Measurements from ENCODE around the gene DOCK1.

DOCK1 gene

DNA sequence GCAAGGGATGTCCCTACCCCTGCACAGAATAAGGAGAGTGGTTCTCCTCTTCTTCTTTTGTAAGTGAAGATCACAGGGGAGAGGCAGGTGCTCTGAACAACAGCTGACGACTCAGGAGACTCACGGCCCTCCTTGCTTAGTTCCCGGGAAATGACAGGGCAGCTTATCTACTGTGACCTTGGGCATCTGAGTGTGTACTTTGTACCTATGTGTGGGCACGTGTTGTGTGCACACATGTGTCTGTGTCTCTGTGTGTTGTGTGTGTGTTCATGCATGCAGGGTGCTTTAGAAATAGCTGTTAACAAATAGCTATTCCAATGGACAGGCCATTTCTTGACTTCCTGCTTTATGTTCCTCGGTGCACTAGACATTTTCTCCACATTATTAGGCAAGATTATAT, 563.4 kb downstream of the DOCK1 start:
- TF ChIP-seq, protein P1, sequence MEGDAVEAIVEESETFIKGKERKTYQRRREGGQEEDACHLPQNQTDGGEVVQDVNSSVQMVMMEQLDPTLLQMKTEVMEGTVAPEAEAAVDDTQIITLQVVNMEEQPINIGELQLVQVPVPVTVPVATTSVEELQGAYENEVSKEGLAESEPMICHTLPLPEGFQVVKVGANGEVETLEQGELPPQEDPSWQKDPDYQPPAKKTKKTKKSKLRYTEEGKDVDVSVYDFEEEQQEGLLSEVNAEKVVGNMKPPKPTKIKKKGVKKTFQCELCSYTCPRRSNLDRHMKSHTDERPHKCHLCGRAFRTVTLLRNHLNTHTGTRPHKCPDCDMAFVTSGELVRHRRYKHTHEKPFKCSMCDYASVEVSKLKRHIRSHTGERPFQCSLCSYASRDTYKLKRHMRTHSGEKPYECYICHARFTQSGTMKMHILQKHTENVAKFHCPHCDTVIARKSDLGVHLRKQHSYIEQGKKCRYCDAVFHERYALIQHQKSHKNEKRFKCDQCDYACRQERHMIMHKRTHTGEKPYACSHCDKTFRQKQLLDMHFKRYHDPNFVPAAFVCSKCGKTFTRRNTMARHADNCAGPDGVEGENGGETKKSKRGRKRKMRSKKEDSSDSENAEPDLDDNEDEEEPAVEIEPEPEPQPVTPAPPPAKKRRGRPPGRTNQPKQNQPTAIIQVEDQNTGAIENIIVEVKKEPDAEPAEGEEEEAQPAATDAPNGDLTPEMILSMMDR (IDR thresholded peaks at IDR 0.05; ENCODE audit: extremely low read depth, missing control alignments) = no peak
- DNase-seq (ENCODE audit: low spot score) = no peak

DNA sequence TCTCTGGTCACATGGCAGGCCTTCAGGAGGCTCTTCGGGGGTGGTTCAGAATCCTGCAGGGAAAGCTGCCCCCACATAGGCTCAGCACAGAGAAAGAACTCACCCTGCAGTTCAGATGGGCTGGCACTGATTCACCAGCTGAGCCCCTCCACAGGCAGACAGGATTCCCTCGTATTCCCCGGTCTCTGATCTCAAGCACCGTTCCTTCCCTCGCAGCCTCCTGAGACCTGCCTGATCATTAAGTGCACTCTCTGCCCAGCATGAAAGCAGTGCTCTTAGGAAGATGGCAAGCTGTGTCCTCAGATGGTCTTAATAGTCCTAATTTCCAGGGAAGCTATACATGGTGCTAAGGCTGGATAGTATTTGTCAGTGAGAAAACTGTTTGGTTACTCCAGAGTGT, 565.7 kb downstream of the DOCK1 start:
- no peak for DNase-seq (ENCODE audit: low spot score)

DNA sequence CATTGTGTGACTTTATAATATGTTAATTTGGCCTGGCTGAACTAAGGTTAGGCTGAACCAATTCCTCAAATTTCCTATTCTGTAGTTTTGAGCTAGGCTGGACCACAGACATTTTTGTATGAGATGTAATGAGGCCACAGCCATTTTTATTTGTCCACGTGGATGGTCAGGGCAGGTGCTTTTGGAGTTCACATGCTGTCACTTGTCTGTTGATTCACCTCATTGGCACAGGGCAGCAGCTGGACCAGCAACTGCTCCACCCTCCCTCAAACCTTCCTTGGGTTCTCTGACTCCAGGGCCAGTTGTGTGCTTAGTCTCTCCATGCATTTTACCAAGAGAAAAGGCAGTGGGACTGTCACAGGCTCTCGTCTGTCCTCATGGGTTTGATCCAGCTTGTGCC, 567.7 kb downstream of the DOCK1 start:
- TF ChIP-seq, protein P1 (IDR thresholded peaks at IDR 0.05; ENCODE audit: extremely low read depth, missing control alignments) = no peak
- DNase-seq (ENCODE audit: low spot score) = no peak

More for the DNA sequence above, 565.7 kb downstream of the DOCK1 start:
- TF ChIP-seq, protein P1 (IDR thresholded peaks at IDR 0.05; ENCODE audit: extremely low read depth, missing control alignments) = no peak

DNA sequence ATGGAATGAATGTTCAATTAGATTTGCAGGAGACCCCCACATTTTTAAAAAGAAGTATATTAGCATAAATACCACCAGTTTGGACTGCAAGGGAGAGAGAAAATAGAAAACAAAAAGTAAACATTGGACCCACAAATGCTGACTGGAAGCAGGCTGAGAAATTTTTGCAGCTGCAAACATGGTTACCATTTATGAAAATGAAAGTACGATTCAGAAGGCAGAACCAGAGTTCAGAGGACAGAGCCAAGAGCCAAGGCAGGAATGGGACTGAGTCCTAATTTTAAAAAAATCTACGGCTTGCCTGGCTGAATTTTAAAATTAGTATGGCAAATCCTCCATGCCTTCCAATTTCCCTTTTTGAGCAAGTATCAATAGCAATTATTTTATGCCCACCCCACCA, 569.3 kb downstream of the DOCK1 start:
- DNase-seq (ENCODE audit: low spot score) = no peak
- TF ChIP-seq, protein P1 (IDR thresholded peaks at IDR 0.05; ENCODE audit: extremely low read depth, missing control alignments) = no peak

DNA sequence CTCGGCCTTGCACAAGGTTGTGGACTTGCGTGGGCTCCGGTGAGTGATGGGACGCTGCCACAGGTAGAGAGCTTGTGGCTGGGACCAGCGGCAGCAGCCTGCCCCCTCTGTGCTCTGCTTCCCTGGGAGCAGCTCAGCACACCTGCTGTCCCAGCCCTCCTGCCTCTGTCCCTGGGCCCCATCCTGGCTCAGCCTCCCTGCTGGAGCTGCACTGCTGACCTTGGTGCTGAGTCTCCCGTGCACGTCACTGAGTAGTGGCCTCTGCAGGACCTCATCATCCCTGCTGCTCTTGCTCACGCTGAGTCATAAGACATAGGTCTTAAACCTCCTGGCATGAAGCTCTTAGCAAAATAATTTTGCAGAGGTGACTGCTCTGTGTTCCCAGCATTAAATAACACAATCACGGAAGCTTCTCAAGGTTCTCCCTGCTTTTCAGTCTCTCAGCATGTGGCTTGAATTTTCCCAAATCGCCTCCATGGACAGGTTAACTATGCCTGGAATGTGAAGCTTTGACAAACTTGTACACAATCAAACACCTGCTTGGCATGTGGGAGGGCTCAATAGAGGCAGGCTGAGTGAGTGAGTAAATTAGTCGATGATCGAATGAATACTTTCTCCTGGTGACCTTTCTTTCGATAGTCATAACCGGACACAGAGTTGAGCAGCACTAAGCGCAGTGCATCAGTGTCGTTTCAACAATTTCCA, 580.1 kb downstream of the DOCK1 start:
- DNase-seq (ENCODE audit: low spot score) = no peak
- TF ChIP-seq, protein P1 (IDR thresholded peaks at IDR 0.05; ENCODE audit: extremely low read depth, missing control alignments) = no peak

DNA sequence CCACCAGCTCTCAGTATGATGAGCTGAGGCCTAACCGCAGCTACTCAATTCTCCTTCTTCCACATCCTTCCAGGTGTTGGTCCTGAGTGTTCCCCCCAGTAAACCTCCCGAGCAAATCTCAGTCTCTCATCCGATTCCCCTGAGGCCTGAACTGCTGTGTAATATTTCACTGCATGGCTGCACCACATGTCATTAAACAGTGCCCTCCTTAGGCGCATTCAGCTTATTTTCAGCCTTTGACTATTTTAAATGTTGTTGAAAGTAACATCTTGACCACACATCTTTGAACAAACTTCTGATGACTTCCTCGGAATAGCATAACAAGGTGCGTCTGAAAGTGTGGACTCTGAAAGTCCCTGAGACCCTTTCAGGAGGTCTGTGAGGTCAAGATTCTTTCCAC, 581.1 kb downstream of the DOCK1 start:
- TF ChIP-seq, protein P1 (IDR thresholded peaks at IDR 0.05; ENCODE audit: extremely low read depth, missing control alignments) = no peak
- DNase-seq (ENCODE audit: low spot score) = no peak

DNA sequence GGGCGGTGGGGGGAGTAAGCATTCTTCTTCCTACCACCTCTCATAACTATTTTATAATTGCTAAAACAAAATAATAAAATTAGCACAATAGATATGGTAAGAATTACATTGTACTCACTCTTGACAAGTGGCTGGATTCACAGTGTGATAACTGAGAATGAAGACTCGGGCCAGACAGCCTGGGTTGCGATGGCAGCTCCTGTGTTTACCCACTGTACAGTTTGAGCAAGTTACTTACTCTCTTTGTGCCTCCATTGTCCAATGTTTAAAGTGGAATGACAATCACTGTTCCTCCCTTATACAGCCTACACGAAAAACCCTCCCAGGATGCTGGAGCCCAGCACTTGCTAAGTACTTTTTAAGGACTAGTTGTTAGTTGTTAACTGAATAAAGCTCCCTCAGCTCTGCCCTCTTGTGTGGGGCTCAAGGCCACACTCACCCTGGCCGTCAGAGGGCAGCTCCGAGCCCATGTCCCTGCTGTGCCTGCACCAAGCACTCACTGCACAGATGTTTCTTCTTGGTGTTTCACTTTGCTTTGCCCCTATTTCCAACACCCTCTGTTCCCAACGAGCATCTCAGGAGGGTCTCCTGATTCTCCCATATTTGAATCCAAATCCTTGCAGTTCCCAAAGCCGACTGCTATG, 587.5 kb downstream of the DOCK1 start:
- DNase-seq (ENCODE audit: low spot score) = no peak

More for the DNA sequence above, 587.5 kb downstream of the DOCK1 start:
- TF ChIP-seq, protein P1 (IDR thresholded peaks at IDR 0.05; ENCODE audit: extremely low read depth, missing control alignments) = no peak
